NCI-H2029 treated with DMSO at 0.1 percent for 48 hours (cell line): ENCODE data around the gene CD80.

Experiments
- DNase-seq: peaks from one replicate; lab custom pipeline; 2025; lab: John Stamatoyannopoulos, UW

The CD80 gene

DNA sequence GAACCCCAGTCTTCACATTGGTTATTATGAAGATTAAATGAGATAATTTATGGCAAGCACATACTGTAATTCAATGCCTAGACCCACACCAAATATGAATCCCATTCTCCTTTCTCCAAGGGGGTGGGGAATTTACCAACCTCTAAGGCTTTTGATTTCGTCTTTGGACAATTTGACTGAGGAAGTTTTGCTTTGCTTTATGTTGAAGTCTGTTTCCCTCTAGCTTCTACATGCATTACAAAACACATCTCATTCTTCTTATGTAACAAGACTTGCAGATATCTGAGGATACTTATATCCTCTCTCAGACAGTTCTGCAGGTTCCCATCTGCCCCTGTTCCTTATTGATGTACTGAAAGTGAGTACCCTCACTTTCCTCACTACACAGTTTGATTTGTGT is 12.2 kb downstream of the CD80 start:
- DNase-seq, result no peak

DNA sequence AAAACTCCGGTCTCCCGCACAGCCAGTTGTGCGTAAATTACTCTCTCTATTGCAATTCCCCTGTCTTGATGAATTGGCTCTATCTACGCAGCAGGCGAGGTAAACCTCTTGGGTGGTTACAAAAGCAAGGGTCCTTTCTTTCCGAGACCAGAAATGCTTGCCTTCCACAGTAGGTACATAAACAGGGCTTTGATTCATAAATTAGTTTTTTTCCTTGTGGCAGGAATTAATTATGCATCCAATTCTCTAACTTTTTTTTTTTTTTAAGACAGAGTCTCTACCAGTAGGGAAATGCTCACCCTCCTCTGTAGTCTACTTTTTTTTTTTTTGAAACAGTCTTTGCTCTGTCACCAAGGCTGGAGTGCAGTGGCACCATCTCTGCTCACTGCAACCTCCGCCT is 16.3 kb downstream of the CD80 start:
- no peak for DNase-seq

DNA sequence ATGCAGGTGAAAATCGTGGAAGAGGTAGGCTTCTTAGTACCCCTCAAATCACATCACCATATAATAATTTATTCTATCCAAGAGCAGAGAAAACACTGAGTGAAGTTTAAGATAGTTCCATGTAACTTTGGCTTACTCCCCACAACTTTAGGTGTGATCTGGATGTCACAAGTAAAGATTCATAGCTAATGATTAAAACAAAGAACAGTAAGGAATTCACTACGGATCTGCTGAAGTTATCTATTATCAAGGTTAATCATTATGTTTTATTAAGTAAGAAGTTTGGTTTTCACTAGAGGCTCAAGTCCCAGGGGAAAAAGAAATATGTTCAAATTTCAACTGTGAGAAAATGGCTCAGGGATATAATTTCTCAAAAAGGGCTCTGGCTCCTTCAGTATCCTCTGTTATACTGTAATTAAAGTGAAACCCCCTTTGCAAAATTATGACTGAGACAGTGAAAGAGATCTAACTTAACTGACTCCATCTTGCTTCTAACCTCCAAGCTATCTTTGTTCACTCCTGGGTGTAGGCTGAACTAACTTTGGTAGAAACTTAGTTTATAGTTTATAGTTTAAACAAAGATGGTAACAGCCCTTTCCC is 17.1 kb downstream of the CD80 start:
- DNase-seq, result no peak

DNA sequence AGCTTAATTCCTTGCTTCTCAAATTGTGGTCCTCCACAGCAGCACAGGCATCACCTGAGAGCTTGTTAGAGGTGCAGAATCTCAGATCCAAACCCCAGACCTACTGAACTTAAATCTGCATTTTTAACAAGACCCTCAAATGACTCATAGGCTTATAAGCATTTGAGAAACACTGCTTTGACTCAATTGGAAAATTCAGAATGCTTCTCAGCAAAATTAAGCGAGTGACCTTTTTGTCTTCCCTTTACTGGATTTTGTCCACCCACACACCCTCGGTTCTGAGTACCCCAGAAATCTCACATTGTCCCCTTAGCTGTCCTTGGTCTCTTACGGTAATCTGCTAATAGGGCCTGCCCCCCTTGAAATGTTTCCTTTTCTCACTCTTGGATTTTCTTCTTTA is 17.9 kb downstream of the CD80 start:
- no peak for DNase-seq

DNA sequence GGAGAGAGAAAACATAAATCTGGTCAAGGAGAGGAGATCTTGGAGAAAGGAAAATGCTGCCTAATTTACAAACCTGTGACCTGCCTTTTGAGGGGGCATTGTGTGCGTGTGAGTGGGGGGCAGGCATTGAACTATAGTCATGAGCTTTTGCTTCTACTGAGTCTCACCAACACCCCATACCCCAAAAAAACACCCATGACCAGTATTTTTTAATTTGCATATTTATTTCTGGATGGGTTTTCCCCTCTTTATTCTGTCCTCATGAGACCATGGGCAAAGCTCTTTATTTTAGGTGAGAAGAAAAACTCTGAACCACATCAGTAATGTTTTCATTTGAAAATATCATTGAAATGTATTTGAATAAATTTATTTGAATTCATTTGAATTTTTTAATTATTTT is 20.6 kb downstream of the CD80 start:
- no peak for DNase-seq

DNA sequence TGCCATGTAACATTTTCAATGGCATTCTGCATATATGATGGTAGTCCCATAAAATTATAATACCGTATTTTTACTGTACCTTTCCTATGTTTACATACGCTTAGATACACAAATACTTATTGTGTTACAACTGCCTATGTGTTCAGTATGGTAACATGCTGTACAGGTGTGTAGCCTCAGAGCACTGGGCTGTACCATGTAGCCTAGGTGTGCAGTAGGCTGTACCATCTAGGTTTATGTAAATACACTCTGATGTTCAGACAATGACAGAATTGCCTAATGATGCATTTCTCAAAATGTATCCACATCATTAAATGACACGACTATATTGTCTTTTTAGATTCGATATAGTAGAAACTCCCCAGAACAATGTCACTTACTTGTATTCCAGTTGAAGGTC is 22.7 kb downstream of the CD80 start:
- DNase-seq, result no peak

GRCh38 chr3:119534296-119534695 is 25.1 kb downstream of the CD80 start:
- no peak for DNase-seq

DNA sequence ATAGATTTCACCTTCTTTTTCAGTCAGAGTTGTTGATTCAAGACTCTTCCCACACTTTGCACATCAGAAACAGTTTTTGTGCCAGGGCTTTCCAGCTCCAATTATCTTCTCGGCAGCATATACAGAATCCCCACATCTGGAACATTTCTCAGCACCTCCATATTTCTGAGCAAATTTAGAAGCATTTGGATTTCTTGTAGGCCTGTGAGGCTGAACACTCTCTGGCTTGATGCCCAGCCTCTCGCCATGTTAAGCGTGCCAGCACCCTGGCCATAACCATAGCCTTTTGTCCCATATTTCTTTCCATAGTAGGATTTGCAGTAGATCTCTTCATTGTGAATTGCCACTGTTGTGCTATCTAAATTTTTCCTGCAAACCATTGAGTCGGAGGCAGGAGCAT is 28.3 kb downstream of the CD80 start:
- no peak for DNase-seq

DNA sequence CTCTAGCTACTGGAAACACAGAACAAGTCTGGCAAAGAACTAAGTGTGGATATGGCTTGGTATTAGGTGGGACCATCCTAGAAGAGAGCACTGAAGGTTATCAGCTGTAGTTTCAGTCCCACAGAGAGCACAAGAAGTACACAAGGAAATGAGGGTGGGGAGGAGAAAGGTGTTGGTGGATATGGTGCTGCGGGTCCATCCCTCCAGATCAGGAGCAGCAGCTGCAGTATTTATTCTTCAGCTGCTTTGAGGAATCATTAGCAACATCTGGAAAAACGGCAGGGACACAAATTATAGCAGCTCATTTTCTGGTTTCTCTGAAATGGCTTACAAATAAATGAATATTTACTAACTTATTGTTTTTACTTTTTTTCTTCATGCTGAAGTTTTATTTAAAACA is 29.0 kb downstream of the CD80 start:
- DNase-seq, result no peak

- DNase-seq, result no peak
Measured at GRCh38 chr3:119529883-119530282, 29.5 kb downstream of the CD80 start.

- DNase-seq, result no peak
Measured at GRCh38 chr3:119527714-119528113, 31.7 kb downstream of the CD80 start.

GRCh38 chr3:119524931-119525662 is 34.3 kb downstream of the CD80 start:
- no peak for DNase-seq

DNA sequence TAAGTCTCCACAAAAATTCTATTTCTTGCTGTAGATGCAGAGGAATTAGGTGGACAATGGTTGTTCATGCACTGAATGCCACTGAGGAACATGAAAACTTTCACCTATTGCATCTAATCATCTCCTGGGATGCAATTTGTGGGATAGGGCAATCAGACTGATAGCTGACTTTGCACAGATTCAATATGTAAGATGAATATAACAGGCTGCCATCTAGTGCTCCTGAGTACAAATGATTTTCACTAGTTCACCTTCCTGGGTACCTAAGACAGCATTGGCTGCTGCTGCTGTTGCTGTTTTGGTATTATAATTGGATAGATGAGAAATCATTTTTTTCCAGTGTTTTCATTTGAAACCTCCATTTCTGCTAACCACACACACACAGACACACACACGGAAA is 41.4 kb downstream of the CD80 start:
- no peak for DNase-seq

GRCh38 chr3:119517112-119517511 is 42.3 kb downstream of the CD80 start:
- no peak for DNase-seq

DNA sequence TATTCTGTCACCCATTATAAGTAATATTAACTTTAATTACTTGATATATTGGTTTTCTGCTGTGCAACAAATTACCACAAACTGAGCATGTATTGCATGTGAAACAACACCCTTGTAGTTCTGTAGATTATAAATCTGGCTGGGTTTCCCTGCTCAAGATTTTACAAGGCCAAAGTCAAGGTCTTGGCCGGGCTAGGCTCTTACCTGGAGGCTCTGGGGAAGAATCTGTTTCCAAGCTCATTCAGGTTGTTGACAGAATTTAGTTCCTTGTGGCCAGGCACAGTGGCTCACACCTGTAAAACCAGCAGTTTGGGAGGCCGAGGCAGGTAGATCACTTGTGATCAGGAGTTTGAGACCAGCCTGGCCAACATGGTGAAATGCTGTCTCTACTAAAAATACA is 44.8 kb downstream of the CD80 start:
- no peak for DNase-seq

GRCh38 chr3:119510690-119511089 is 48.7 kb downstream of the CD80 start:
- no peak for DNase-seq

GRCh38 chr3:119508172-119508845 is 51.1 kb downstream of the CD80 start:
- no peak for DNase-seq

GRCh38 chr3:119507404-119507803 is 52.0 kb downstream of the CD80 start:
- DNase-seq, result no peak

DNA sequence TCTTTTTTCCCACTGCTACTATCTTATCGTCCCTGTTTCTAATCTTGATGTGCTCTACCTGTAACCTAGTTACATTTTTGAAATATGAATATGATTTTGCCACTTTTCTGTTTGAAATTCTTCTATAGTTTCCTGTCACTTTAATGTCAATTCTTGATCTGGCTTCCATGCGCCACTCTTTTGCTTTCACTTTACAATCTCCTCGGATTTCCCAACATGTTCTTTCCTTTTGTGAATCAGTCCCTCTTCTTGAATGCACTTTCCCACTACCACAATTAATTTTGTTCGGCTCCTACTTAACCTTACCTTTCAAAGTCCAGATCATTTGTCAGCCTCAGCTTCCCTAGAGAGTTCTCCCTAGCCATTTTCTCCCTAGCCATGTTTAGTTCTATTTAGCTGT is 52.8 kb downstream of the CD80 start:
- no peak for DNase-seq

GRCh38 chr3:119500901-119501300 is 58.5 kb downstream of the CD80 start:
- DNase-seq, result no peak

DNA sequence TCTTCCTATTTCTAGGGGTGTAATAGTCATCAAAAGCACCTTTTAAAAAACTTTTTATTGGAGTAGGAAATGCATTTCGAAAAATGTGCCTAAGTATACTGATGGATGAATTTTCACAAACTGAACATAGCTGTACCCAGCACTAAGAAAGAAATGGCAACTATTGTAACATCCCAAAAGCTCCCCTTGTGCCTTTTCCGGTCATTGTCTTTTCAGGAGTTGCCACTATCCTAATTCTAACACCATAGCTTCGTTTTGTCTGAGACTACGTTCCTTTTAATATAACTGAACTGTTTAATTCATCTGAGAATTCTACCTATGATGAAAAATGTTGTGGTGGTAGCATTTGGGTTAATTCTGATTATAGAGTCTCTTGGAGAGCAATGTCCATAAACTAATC is 59.1 kb downstream of the CD80 start:
- DNase-seq, result no peak

- peak; percentile 91 for DNase-seq
Measured at GRCh38 chr3:119498186-119499011, 61.0 kb downstream of the CD80 start, which contains the start of gene TIMMDC1. TSS of gene TIMMDC1 (plus strand) at chr3:119498547. CDS start at chr3:119498734, 187 bp downstream.

DNA sequence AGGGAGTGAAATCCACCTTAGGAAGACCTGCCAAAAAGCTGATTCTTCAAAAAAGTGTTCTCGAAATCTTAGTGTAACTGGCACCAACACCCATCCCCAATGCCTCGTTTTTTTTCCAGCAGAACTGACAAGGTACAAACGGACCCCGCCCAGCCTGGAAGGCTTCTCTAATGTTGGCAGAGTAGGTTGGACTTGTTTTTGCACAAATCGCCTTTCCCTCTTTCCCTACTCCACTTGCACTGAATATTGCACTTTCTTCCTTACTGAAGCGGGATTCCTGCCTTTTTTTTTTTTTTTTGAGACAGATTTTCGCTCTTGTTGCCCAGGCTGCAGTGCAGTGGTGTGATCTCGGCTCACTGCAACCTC is 61.6 kb downstream of the CD80 start:
- DNase-seq, result no peak
